A673 (cell line): ENCODE data around the gene RSRC1. TPM values are rescaled to one million over a fixed set of nuclear protein-coding genes. Genes with fewer than 3 reads are reported as not detected.
A peak's percentile ranks its signal among the peaks of the same experiment; 100 is the strongest.

Source experiments
- BruUV-seq: library from RNA; stranded (reverse); fragments of 400-500 nt; replicated peaks from 2 replicates; lab custom pipeline; 2021; lab: Mats Ljungman, UMichigan
- CTCF ChIA-PET: fragments of 300-600 bp; sonication (Branson Sonifier 250); formaldehyde crosslinking; loops from one replicate; lab custom pipeline; 2022; ENCODE audit warnings: antibody characterized with exemption; lab: Charles Lee
- POLR2A ChIA-PET: fragments of 300-600 bp; sonication (Branson Sonifier 250); formaldehyde crosslinking; loops from one replicate; lab custom pipeline; 2022; ENCODE audit warnings: antibody characterized with exemption; ENCODE audit not compliant: low non-redundant PET; lab: Charles Lee
- DNase-seq: peaks from one replicate; pipeline ENCODE4 v3.0.0-alpha.2; 2015; ENCODE audit warnings: low spot score
- H3K27ac ChIP-seq: fragments of 200-600 bp; sonication (generic); 2 replicates; pipeline ENCODE4 v1.5.1; 2016; ENCODE audit warnings: mixed run types, low read depth, mild to moderate bottlenecking, mixed read lengths, antibody characterized with exemption, low read length; ENCODE audit not compliant: poor library complexity, severe bottlenecking
- H3K27me3 ChIP-seq: fragments of 200-600 bp; sonication (generic); replicated peaks from 2 replicates; pipeline ENCODE4 v1.6.1; 2017; ENCODE audit warnings: mixed run types, low read depth, mild to moderate bottlenecking, mixed read lengths, antibody characterized with exemption, low read length; ENCODE audit not compliant: insufficient read depth, poor library complexity
- H3K36me3 ChIP-seq: fragments of 200-600 bp; sonication (generic); 2 replicates; pipeline ENCODE4 v1.6.1; 2016; ENCODE audit warnings: mixed run types, mild to moderate bottlenecking, mixed read lengths, antibody characterized with exemption, low read length; ENCODE audit not compliant: insufficient read depth, poor library complexity, severe bottlenecking
- H3K4me1 ChIP-seq: fragments of 200-600 bp; sonication (generic); 2 replicates; pipeline ENCODE4 v1.6.1; 2017; ENCODE audit warnings: mixed run types, mild to moderate bottlenecking, mixed read lengths, antibody characterized with exemption, low read length; ENCODE audit not compliant: insufficient read depth, poor library complexity, severe bottlenecking
- H3K4me3 ChIP-seq: fragments of 200-600 bp; sonication (generic); 2 replicates; pipeline ENCODE4 v1.5.1; 2016; ENCODE audit warnings: low read depth, mixed run types, mild to moderate bottlenecking, mixed read lengths, low read length; ENCODE audit not compliant: poor library complexity, severe bottlenecking
- H3K9me3 ChIP-seq: fragments of 200-600 bp; sonication (generic); 2 replicates; pipeline ENCODE4 v1.6.1; 2016; ENCODE audit warnings: mixed run types, low read depth, mild to moderate bottlenecking, mixed read lengths, antibody characterized with exemption, low read length; ENCODE audit not compliant: poor library complexity, severe bottlenecking
- CTCF ChIP-seq: fragments of 300-800, 200-600 bp; sonication (generic); conservative IDR thresholded peaks from 2 replicates; pipeline ENCODE4 v1.5.1; 2017; ENCODE audit warnings: low read depth, mild to moderate bottlenecking, antibody characterized with exemption, low read length, moderate library complexity, mixed read lengths
- EZH2 ChIP-seq: fragments of 200-600 bp; sonication (generic); IDR thresholded peaks from 2 replicates; pipeline ENCODE4 v1.6.1; 2017; ENCODE audit warnings: borderline replicate concordance, low read depth, mild to moderate bottlenecking, mixed read lengths, antibody characterized with exemption, low read length; ENCODE audit not compliant: poor library complexity, severe bottlenecking
- intact Hi-C: fragments of 100-400 bp; cut with micrococcal nuclease; formaldehyde crosslinking; loops from one replicate; pipeline ENCODE4 v1.10.0; 2022; ENCODE audit not compliant: unreplicated experiment
- total RNA-seq: library from RNA; stranded (reverse); gene quantifications from 2 replicates; pipeline ENCODE4 v1.2.3, GENCODE V29; 2021

RSRC1 gene
- total RNA-seq, 1 experiment from 2014 or later, result 59.4 TPM

- H3K4me3 ChIP-seq, result peak within 1 kb of the TSS; percentile 42
- TF ChIP-seq CTCF (no peak), EZH2 (no peak)
- H3K36me3 ChIP-seq, result no peaks in the 10 kb centered on the region
- ChIA-PET CTCF (no interaction called here), POLR2A (no interaction called here)
- no peaks in the 10 kb centered on the region for H3K9me3 ChIP-seq
- H3K4me1 ChIP-seq, result peaks cover 5% of the 10 kb centered on the region
- H3K27me3 ChIP-seq, result no peaks in the 10 kb centered on the region
- peak within 1 kb of the TSS; percentile 22 for H3K27ac ChIP-seq
- DNase-seq, result peak; percentile 96
- no TSS peak for BruUV-seq
- intact Hi-C loops, result no loop called here
Measured at GRCh38 chr3:158570999-158571702, 461.3 kb downstream of the RSRC1 start, which contains the start of gene MLF1. Gene MLF1 (plus strand): TSS chr3:158571194. CDS start chr3:158571301, 107 bp downstream.

- Histone ChIP-seq H3K36me3 (no peaks in the 10 kb centered on the region), H3K4me3 (no peak overlapping the region), H3K27ac (no peak overlapping the region), H3K4me1 (peaks cover 5% of the 10 kb centered on the region), H3K9me3 (no peaks in the 10 kb centered on the region), H3K27me3 (no peaks in the 10 kb centered on the region)
- ChIA-PET CTCF (no interaction called here), POLR2A (no interaction called here)
- BruUV-seq, result no TSS peak
- no peak for DNase-seq
- intact Hi-C loops, result no loop called here
- TF ChIP-seq EZH2 (no peak), CTCF (no peak)
Measured at GRCh38 chr3:158571969-158572765, 462.3 kb downstream of the RSRC1 start.

GRCh38 chr3:158572766-158573060 lies 462.8 kb downstream of the RSRC1 start:
- ChIA-PET POLR2A (interaction anchor here (0.7 kb wide), 1 partner anchor 240 kb away, joined by 3 read pairs; no protein-coding TSS in a partner anchor), CTCF (no interaction called here)
- Histone ChIP-seq H3K4me3 (no peak overlapping the region), H3K27ac (no peak overlapping the region), H3K27me3 (no peaks in the 10 kb centered on the region), H3K9me3 (no peaks in the 10 kb centered on the region), H3K36me3 (no peaks in the 10 kb centered on the region), H3K4me1 (peaks cover 5% of the 10 kb centered on the region)
- no TSS peak for BruUV-seq
- intact Hi-C loops, result no loop called here
- no peak for DNase-seq
- TF ChIP-seq CTCF, result no peak
- TF ChIP-seq EZH2, result no peak
